Lung microvascular endothelial cell (primary cell): Measurements from ENCODE around the gene ATF6B. TPM values are rescaled to one million over a fixed set of nuclear protein-coding genes. Genes with fewer than 3 reads are reported as not detected.
"Not testable (repeated sequence)": the region's sequence is repeated elsewhere in the genome, so short reads cannot be mapped to it uniquely, and the experiment has no call there.

Experiments used
- DNase-seq, 2 donors: peaks; one replicate each; pipeline versions ENCODE4 v3.0.0 to v3.0.0-alpha.2; 2010; ENCODE audit warnings: low read depth in 2 of 2
- total RNA-seq: library from RNA; depleted of rRNA; stranded (reverse); fragments of >200 nt; gene quantifications from 2 replicates; pipeline ENCODE4 v1.2.1, GENCODE V29; 2014

The ATF6B gene
- total RNA-seq, 1 donor from 2014 or later, result 11.5 TPM

- peak in 1 of 2 donors; percentile 46 for DNase-seq
Measured at GRCh38 chr6:32082935-32083334, 45.1 kb downstream of the ATF6B start.

- no peak for DNase-seq
Measured at GRCh38 chr6:32082478-32082877, 45.6 kb downstream of the ATF6B start.

GRCh38 chr6:32081168-32081990 lies 46.7 kb downstream of the ATF6B start:
- peak; percentile 16 to 78 for DNase-seq

- no peak for DNase-seq
Measured at GRCh38 chr6:32079566-32080290, 48.3 kb downstream of the ATF6B start.

- peak in 1 of 2 donors; percentile 45 for DNase-seq
Measured at GRCh38 chr6:32076321-32076809, 51.7 kb downstream of the ATF6B start.

- no peak for DNase-seq
Measured at GRCh38 chr6:32075781-32076180, 52.3 kb downstream of the ATF6B start.

GRCh38 chr6:32074996-32075532 lies 53.0 kb downstream of the ATF6B start:
- no peak for DNase-seq

- no peak for DNase-seq
Measured at GRCh38 chr6:32073613-32074012, 54.4 kb downstream of the ATF6B start.

- DNase-seq, result no peak
Measured at GRCh38 chr6:32073101-32073500, 54.9 kb downstream of the ATF6B start.

GRCh38 chr6:32070814-32071543 lies 57.1 kb downstream of the ATF6B start:
- no peak for DNase-seq

- no peak for DNase-seq
Measured at GRCh38 chr6:32069878-32070515, 58.0 kb downstream of the ATF6B start.

GRCh38 chr6:32069460-32069859 lies 58.6 kb downstream of the ATF6B start:
- no peak for DNase-seq

GRCh38 chr6:32068867-32069266 lies 59.2 kb downstream of the ATF6B start:
- DNase-seq, result no peak

- not testable (repeated sequence) for DNase-seq
Measured at GRCh38 chr6:32068315-32068714, 59.7 kb downstream of the ATF6B start.

GRCh38 chr6:32067521-32067920 lies 60.5 kb downstream of the ATF6B start:
- DNase-seq, result not testable (repeated sequence)

Other genes with a start within 250 kb of the ATF6B start
- gene SLC44A4, start 249.2 kb downstream of the ATF6B start, total RNA-seq, result not detected in 2 replicates
- gene EHMT2, start 230.5 kb downstream of the ATF6B start, total RNA-seq, result 25.7 and 28.0 TPM in 2 replicates
- gene ZBTB12, start 226.2 kb downstream of the ATF6B start, total RNA-seq, result 2.2 and 3.6 TPM in 2 replicates
- under 0.01 TPM in 1 of 2 replicates, not detected in the other for gene C2, start 200.5 kb downstream of the ATF6B start, total RNA-seq
- gene CFB, start 182.2 kb downstream of the ATF6B start, total RNA-seq, result 0.44 and 0.60 TPM in 2 replicates
- 54.3 and 55.8 TPM in 2 replicates for gene NELFE, start 169.3 kb downstream of the ATF6B start, total RNA-seq
- 22.7 and 30.2 TPM in 2 replicates for gene SKIC2, start 169.1 kb downstream of the ATF6B start, total RNA-seq
- gene DXO, start 156.1 kb downstream of the ATF6B start, total RNA-seq, result 5.9 and 10.1 TPM in 2 replicates
- 0.44 and 1.8 TPM in 2 replicates for gene C4A, start 146.2 kb downstream of the ATF6B start, total RNA-seq
- 0.44 and 1.4 TPM in 2 replicates for gene C4B, start 113.5 kb downstream of the ATF6B start, total RNA-seq
- gene CYP21A2, start 89.8 kb downstream of the ATF6B start, total RNA-seq, result not detected in 2 replicates
- gene TNXB, start 18.9 kb downstream of the ATF6B start, total RNA-seq, result 0.44 and 4.2 TPM in 2 replicates
- 4.0 and 5.0 TPM in 2 replicates for gene FKBPL, start 2.0 kb upstream of the ATF6B start, total RNA-seq
- 0.20 TPM in 1 of 2 replicates, not detected in the other for gene PRRT1, start 23.7 kb upstream of the ATF6B start, total RNA-seq
- 26.8 and 53.4 TPM in 2 replicates for gene PPT2, start 25.9 kb upstream of the ATF6B start, total RNA-seq
- 0.65 and 1.2 TPM in 2 replicates for gene EGFL8, start 36.3 kb upstream of the ATF6B start, total RNA-seq
- 8.3 and 11.9 TPM in 2 replicates for gene AGPAT1, start 47.8 kb upstream of the ATF6B start, total RNA-seq
- gene RNF5, start 50.2 kb upstream of the ATF6B start, total RNA-seq, result 38.6 and 57.1 TPM in 2 replicates
- 0.22 and 0.60 TPM in 2 replicates for gene AGER, start 56.0 kb upstream of the ATF6B start, total RNA-seq
- 26.8 and 33.1 TPM in 2 replicates for gene PBX2, start 62.0 kb upstream of the ATF6B start, total RNA-seq
- 6.2 and 7.0 TPM in 2 replicates for gene GPSM3, start 64.4 kb upstream of the ATF6B start, total RNA-seq
- 9.1 and 14.8 TPM in 2 replicates for gene NOTCH4, start 95.8 kb upstream of the ATF6B start, total RNA-seq
- gene TSBP1, start 243.7 kb upstream of the ATF6B start, total RNA-seq, result not detected in 2 replicates